K562 (cell line): ENCODE results near the gene ZNF581. TPM values are rescaled to one million over a fixed set of nuclear protein-coding genes. Genes with fewer than 3 reads are reported as not detected.

Experiments used
- SRSF7 ChIP-seq: fragments of 200-400 bp; formaldehyde crosslinking; optimal IDR thresholded peaks from 2 replicates; pipeline ENCODE3; 2017; ENCODE audit warnings: mild to moderate bottlenecking, low read depth, low read length
- polyA plus RNA-seq, 8 experiments: library from polyadenylated mRNA; depleted of rRNA in 4 of 8; stranded (reverse) in 5 of 8; unstranded in 3 of 8; fragments of >200 nt; fragmentation: Nextera tagmentation in 2 of 8; fragmentation: Illumina TruSeq in 1 of 8; extraction: Ambion mirVana in 2 of 8; extraction: Trizol in 1 of 8; gene quantifications; 2 replicates each; pipeline versions ENCODE4 v1.2.1 to v1.2.3, GENCODE V29; 2011 to 2014; ENCODE audit warnings: inconsistent platforms in 1 of 8, missing spikeins in 1 of 8
- total RNA-seq, 7 experiments: library from RNA; depleted of rRNA in 6 of 7; stranded (reverse); fragments of >200 nt in 6 of 7; fragmentation: Illumina TruSeq in 2 of 7; extraction: Trizol in 2 of 7; gene quantifications; 2 replicates each; pipeline versions ENCODE4 v1.2.1 to v1.2.3, GENCODE V29; 2011 to 2021; ENCODE audit warnings: low replicate concordance in 1 of 7
- TF ChIP-seq, protein P1 (sequence below): fragments of 250-450 bp; sonication (Bioruptor Pico); IDR thresholded peaks from 2 replicates; pipeline ENCODE4 v1.9.0; 2021; ENCODE audit warnings: mild to moderate bottlenecking, inconsistent platforms
- TF ChIP-seq, protein P2 (sequence below), 2 experiments: fragments of 450-650 bp; IDR thresholded peaks; 2 replicates each; pipeline ENCODE4 v1.6.1; 2016; ENCODE audit warnings: mild to moderate bottlenecking in 2 of 2, borderline replicate concordance in 1 of 2, low read depth in 1 of 2, moderate library complexity in 1 of 2

The ZNF581 gene
- total and polyA plus RNA-seq, 9 of the 15 experiments (the other 6 are each of a cell fraction or from before 2014, with no cell fraction given), result 2.4 to 39.4 (median 15.4) TPM

GRCh38 chr19:55688422-55689218, 45.2 kb downstream of the ZNF581 start (continued):
- TF ChIP-seq, protein P1, sequence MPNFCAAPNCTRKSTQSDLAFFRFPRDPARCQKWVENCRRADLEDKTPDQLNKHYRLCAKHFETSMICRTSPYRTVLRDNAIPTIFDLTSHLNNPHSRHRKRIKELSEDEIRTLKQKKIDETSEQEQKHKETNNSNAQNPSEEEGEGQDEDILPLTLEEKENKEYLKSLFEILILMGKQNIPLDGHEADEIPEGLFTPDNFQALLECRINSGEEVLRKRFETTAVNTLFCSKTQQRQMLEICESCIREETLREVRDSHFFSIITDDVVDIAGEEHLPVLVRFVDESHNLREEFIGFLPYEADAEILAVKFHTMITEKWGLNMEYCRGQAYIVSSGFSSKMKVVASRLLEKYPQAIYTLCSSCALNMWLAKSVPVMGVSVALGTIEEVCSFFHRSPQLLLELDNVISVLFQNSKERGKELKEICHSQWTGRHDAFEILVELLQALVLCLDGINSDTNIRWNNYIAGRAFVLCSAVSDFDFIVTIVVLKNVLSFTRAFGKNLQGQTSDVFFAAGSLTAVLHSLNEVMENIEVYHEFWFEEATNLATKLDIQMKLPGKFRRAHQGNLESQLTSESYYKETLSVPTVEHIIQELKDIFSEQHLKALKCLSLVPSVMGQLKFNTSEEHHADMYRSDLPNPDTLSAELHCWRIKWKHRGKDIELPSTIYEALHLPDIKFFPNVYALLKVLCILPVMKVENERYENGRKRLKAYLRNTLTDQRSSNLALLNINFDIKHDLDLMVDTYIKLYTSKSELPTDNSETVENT (CRISPR knock-in tag), result no peak
- TF ChIP-seq SRSF7, result no peak
- TF ChIP-seq, protein P2, sequence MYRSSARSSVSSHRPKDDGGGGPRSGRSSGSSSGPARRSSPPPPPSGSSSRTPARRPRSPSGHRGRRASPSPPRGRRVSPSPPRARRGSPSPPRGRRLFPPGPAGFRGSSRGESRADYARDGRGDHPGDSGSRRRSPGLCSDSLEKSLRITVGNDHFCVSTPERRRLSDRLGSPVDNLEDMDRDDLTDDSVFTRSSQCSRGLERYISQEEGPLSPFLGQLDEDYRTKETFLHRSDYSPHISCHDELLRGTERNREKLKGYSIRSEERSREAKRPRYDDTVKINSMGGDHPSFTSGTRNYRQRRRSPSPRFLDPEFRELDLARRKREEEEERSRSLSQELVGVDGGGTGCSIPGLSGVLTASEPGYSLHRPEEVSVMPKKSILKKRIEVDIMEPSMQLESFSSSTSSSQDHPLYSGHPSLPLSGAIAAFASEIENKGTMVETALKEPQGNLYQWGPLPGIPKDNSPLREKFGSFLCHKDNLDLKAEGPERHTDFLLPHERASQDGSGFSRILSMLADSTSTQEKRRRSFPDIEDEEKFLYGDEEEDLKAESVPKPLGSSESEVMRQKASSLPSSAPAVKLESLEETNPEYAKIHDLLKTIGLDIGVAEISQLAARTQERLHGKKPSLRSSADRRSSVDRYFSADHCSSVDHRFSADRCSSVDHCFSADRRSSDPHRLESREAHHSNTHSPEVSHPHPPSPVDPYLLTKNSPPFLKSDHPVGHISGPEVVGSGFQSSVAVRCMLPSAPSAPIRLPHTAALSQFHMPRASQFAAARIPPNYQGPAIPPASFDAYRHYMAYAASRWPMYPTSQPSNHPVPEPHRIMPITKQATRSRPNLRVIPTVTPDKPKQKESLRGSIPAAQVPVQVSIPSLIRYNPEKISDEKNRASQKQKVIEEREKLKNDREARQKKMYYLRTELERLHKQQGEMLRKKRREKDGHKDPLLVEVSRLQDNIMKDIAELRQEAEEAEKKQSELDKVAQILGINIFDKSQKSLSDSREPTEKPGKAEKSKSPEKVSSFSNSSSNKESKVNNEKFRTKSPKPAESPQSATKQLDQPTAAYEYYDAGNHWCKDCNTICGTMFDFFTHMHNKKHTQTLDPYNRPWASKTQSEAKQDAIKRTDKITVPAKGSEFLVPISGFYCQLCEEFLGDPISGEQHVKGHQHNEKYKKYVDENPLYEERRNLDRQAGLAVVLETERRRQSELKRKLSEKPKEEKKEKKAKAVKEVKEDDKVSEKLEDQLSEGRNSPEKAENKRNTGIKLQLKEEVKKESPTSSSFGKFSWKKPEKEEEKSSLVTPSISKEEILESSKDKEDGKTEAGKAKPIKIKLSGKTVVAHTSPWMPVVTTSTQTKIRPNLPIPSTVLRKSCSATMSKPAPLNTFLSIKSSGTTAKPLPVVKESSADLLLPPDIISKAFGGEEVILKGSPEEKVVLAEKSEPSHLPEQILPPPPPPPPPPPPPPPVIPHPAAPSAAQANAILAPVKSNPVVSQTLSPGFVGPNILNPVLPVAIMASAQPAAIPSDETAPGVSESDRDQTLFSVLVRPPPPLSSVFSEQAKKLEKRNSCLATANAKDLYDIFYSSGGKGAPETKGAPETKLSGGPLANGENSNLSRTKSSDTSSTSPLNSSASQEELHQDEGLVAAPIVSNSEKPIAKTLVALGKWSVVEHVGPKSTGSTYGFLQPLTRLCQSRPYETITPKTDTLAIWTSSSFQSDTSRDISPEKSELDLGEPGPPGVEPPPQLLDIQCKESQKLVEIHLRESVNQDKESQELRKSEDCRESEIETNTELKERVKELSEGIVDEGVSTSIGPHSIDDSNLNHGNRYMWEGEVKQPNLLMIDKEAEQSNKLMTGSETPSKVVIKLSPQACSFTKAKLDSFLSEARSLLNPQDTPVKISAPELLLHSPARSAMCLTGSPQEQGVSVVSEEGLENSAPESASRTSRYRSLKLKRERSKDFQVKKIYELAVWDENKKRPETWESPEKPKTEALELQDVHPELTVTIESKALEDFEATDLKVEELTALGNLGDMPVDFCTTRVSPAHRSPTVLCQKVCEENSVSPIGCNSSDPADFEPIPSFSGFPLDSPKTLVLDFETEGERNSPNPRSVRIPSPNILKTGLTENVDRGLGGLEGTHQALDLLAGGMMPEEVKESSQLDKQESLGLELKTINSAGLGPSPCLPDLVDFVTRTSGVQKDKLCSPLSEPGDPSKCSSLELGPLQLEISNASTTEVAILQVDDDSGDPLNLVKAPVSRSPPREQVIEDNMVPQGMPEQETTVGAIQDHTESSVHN (IDR thresholded peaks at IDR 0.05; ENCODE audit: borderline replicate concordance in 1 of 2, low read depth in 1 of 2), result no peak
- TF ChIP-seq, all 486 proteins: peak for 7
